H1 (cell line): ENCODE results near the gene MCM3AP. TPM values are rescaled to one million over a fixed set of nuclear protein-coding genes. Genes with fewer than 3 reads are reported as not detected.

Experiments used
- CHD7 ChIP-seq: fragments of 300-600 bp; sonication (generic); IDR thresholded peaks from 2 replicates; pipeline ENCODE4 v1.7.1; 2012; ENCODE audit warnings: low read length, moderate library complexity, mild to moderate bottlenecking, inconsistent platforms; ENCODE audit not compliant: insufficient replicate concordance
- CREB1 ChIP-seq: IDR thresholded peaks from 2 replicates; pipeline ENCODE4 v1.6.1; 2012; ENCODE audit warnings: inconsistent platforms
- FOSL1 ChIP-seq: IDR thresholded peaks from 2 replicates; pipeline ENCODE4 v1.6.1; 2011; ENCODE audit warnings: mild to moderate bottlenecking, low read depth, low read length, moderate library complexity; ENCODE audit not compliant: insufficient read depth
- HDAC6 ChIP-seq: IDR thresholded peaks from one replicate; pipeline ENCODE4 v1.7.1; 2012; ENCODE audit warnings: low read depth, mild to moderate bottlenecking, inconsistent platforms, low read length, moderate library complexity
- JUND ChIP-seq: IDR thresholded peaks from 2 replicates; pipeline ENCODE4 v1.6.1; 2011; ENCODE audit warnings: mild to moderate bottlenecking, improper control_type of control experiment, low read length
- POLR2AphosphoS5 ChIP-seq: IDR thresholded peaks from 2 replicates; pipeline ENCODE4 v1.6.1; 2011; ENCODE audit warnings: low read depth, low read length
- POU5F1 ChIP-seq: IDR thresholded peaks from 2 replicates; pipeline ENCODE4 v1.6.1; 2011; ENCODE audit warnings: low read depth, mild to moderate bottlenecking, low read length, moderate library complexity
- RBBP5 ChIP-seq: IDR thresholded peaks from 2 replicates; pipeline ENCODE4 v1.7.1; 2012; ENCODE audit warnings: low read depth, mild to moderate bottlenecking, inconsistent platforms, low read length, moderate library complexity, borderline replicate concordance
- RFX5 ChIP-seq: IDR thresholded peaks from 2 replicates; pipeline ENCODE4 v1.6.1; 2011; ENCODE audit warnings: low read depth, low read length, improper control_type of control experiment, borderline replicate concordance
- SAP30 ChIP-seq: fragments of 300-600 bp; sonication (generic); IDR thresholded peaks from 2 replicates; pipeline ENCODE4 v1.7.1; 2012; ENCODE audit warnings: low read length, moderate library complexity, mild to moderate bottlenecking, inconsistent platforms; ENCODE audit not compliant: insufficient read depth, insufficient replicate concordance
- TBP ChIP-seq: IDR thresholded peaks from 2 replicates; pipeline ENCODE4 v1.6.1; 2011; ENCODE audit warnings: low read depth, low read length, improper control_type of control experiment
- polyA plus RNA-seq, 7 experiments: library from polyadenylated mRNA; depleted of rRNA in 3 of 7; stranded (reverse) in 5 of 7; unstranded in 2 of 7; fragments of >200 nt in 5 of 7; fragments of 200-250 nt in 2 of 7; gene quantifications; 1 replicate in 5 of 7; 2 replicates in 1 of 7; 4 replicates in 1 of 7; pipeline versions ENCODE4 v1.2.1 to v1.2.3, GENCODE V29; 2011 to 2013; ENCODE audit warnings: missing spikeins in 2 of 7, mixed read lengths in 2 of 7
- total RNA-seq: library from RNA; stranded (reverse); fragmentation: NEBNext Ultra II Directional; extraction: Animal tissue kit (Norgen Biotek cat#: 25700); gene quantifications from 2 replicates; pipeline ENCODE4 v1.2.1, GENCODE V29; 2021

The MCM3AP gene
- total and polyA plus RNA-seq, 2 of the 8 experiments (the other 6 are each of a cell fraction or from before 2014, with no cell fraction given) = 37.2 to 119 TPM

- TF ChIP-seq CHD7 (no peak), CREB1 (peak; percentile 23; the same call in 1 of the 2 replicates), SAP30 (no peak), FOSL1 (no peak), TBP (no peak; the same call in 1 of the 2 replicates), POU5F1 (no peak), POLR2AphosphoS5 (0 out of 2 replicates have a peak, but pooled peaks have one; percentile 37), HDAC6 (no peak), RFX5 (no peak), RBBP5 (no peak), JUND (no peak)
Observed at GRCh38 chr21:46324390-46325072, 39.1 kb upstream of the MCM3AP start (continued).
